WTC11 (cell line): ENCODE results near the gene MARF1.

Experiments
- CREB1 ChIP-seq: sonication (generic); formaldehyde crosslinking; IDR thresholded peaks from 2 replicates; pipeline ENCODE4 v1.8.0; 2023; ENCODE audit warnings: mild to moderate bottlenecking, missing genetic modification reagents
- GABPB1 ChIP-seq: sonication (generic); formaldehyde crosslinking; IDR thresholded peaks from 2 replicates; pipeline ENCODE4 v1.8.1; 2023; ENCODE audit warnings: mild to moderate bottlenecking, missing genetic modification reagents
- ZNF396 ChIP-seq: fragments of 250-450 bp; sonication (Bioruptor Pico); IDR thresholded peaks from 2 replicates; pipeline ENCODE4 v1.8.0; 2021; ENCODE audit warnings: mild to moderate bottlenecking, moderate library complexity, borderline replicate concordance
- ZNF416 ChIP-seq: fragments of 250-450 bp; sonication (Bioruptor Pico); IDR thresholded peaks from 2 replicates; pipeline ENCODE4 v1.9.0; 2021; ENCODE audit warnings: mild to moderate bottlenecking, inconsistent platforms
- TF ChIP-seq, protein P1 (sequence below): sonication (generic); formaldehyde crosslinking; IDR thresholded peaks from 2 replicates; pipeline ENCODE4 v1.8.1; 2023; ENCODE audit warnings: mild to moderate bottlenecking, missing genetic modification reagents, borderline replicate concordance
- TF ChIP-seq, protein P2 (sequence below): sonication (generic); formaldehyde crosslinking; IDR thresholded peaks from 2 replicates; pipeline ENCODE4 v1.8.0; 2022; ENCODE audit warnings: mild to moderate bottlenecking, missing genetic modification reagents

DNA sequence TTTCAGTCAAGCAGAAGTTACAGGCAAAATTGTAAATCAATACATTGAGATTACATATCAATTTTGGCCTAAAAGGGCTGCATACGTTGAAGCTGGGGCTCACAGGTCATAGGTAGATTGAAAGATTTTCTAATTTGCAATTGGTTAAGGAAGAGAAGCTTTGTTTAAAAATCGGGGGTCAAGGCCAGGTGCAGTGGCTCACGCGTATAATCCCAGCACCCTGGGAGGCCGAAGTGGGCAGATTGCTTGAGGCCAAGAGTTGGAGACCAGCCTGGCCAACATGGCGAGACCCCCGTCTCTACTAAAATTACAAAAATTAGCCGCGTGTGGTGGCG is 68.4 kb downstream of the MARF1 start:
- TF ChIP-seq ZNF396 (CRISPR knock-in tag) (no peak), ZNF416 (CRISPR knock-in tag) (no peak), GABPB1 (CRISPR knock-in tag) (no peak), CREB1 (no peak)
- TF ChIP-seq, protein P1, sequence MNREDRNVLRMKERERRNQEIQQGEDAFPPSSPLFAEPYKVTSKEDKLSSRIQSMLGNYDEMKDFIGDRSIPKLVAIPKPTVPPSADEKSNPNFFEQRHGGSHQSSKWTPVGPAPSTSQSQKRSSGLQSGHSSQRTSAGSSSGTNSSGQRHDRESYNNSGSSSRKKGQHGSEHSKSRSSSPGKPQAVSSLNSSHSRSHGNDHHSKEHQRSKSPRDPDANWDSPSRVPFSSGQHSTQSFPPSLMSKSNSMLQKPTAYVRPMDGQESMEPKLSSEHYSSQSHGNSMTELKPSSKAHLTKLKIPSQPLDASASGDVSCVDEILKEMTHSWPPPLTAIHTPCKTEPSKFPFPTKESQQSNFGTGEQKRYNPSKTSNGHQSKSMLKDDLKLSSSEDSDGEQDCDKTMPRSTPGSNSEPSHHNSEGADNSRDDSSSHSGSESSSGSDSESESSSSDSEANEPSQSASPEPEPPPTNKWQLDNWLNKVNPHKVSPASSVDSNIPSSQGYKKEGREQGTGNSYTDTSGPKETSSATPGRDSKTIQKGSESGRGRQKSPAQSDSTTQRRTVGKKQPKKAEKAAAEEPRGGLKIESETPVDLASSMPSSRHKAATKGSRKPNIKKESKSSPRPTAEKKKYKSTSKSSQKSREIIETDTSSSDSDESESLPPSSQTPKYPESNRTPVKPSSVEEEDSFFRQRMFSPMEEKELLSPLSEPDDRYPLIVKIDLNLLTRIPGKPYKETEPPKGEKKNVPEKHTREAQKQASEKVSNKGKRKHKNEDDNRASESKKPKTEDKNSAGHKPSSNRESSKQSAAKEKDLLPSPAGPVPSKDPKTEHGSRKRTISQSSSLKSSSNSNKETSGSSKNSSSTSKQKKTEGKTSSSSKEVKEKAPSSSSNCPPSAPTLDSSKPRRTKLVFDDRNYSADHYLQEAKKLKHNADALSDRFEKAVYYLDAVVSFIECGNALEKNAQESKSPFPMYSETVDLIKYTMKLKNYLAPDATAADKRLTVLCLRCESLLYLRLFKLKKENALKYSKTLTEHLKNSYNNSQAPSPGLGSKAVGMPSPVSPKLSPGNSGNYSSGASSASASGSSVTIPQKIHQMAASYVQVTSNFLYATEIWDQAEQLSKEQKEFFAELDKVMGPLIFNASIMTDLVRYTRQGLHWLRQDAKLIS (CRISPR knock-in tag), result no peak
- TF ChIP-seq, protein P2, sequence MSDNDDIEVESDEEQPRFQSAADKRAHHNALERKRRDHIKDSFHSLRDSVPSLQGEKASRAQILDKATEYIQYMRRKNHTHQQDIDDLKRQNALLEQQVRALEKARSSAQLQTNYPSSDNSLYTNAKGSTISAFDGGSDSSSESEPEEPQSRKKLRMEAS (CRISPR knock-in tag), result no peak
